ENCODE results near the gene SLC26A4.

DNA sequence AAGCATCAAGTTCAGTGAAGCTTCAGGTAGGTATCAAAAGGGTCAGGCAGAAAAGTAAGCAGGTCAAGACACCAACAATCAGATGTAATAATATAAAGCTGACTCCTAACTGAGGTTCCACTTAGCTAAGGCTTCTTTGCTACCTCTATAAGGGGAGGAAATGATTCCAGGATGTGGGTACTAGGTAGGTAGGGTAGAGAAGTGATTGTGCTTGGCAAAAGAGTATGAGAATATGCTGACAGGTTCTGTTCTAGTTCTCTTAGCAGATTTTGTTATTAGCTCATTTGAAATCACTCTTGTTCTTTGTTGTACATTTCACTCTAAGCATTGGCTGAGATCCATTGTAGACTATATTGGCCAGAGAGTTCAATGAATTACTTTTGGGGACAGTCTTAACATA is 42.6 kb downstream of the SLC26A4 start:
- TF ChIP-seq, protein P1, sequence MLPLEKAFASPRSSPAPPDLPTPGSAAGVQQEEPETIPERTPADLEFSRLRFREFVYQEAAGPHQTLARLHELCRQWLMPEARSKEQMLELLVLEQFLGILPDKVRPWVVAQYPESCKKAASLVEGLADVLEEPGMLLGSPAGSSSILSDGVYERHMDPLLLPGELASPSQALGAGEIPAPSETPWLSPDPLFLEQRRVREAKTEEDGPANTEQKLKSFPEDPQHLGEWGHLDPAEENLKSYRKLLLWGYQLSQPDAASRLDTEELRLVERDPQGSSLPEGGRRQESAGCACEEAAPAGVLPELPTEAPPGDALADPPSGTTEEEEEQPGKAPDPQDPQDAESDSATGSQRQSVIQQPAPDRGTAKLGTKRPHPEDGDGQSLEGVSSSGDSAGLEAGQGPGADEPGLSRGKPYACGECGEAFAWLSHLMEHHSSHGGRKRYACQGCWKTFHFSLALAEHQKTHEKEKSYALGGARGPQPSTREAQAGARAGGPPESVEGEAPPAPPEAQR (CRISPR knock-in tag; IDR thresholded peaks at IDR 0.05) = no peak
- TF ChIP-seq, protein P2, sequence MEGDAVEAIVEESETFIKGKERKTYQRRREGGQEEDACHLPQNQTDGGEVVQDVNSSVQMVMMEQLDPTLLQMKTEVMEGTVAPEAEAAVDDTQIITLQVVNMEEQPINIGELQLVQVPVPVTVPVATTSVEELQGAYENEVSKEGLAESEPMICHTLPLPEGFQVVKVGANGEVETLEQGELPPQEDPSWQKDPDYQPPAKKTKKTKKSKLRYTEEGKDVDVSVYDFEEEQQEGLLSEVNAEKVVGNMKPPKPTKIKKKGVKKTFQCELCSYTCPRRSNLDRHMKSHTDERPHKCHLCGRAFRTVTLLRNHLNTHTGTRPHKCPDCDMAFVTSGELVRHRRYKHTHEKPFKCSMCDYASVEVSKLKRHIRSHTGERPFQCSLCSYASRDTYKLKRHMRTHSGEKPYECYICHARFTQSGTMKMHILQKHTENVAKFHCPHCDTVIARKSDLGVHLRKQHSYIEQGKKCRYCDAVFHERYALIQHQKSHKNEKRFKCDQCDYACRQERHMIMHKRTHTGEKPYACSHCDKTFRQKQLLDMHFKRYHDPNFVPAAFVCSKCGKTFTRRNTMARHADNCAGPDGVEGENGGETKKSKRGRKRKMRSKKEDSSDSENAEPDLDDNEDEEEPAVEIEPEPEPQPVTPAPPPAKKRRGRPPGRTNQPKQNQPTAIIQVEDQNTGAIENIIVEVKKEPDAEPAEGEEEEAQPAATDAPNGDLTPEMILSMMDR (IDR thresholded peaks at IDR 0.05) = no peak
- TF ChIP-seq, protein P3, sequence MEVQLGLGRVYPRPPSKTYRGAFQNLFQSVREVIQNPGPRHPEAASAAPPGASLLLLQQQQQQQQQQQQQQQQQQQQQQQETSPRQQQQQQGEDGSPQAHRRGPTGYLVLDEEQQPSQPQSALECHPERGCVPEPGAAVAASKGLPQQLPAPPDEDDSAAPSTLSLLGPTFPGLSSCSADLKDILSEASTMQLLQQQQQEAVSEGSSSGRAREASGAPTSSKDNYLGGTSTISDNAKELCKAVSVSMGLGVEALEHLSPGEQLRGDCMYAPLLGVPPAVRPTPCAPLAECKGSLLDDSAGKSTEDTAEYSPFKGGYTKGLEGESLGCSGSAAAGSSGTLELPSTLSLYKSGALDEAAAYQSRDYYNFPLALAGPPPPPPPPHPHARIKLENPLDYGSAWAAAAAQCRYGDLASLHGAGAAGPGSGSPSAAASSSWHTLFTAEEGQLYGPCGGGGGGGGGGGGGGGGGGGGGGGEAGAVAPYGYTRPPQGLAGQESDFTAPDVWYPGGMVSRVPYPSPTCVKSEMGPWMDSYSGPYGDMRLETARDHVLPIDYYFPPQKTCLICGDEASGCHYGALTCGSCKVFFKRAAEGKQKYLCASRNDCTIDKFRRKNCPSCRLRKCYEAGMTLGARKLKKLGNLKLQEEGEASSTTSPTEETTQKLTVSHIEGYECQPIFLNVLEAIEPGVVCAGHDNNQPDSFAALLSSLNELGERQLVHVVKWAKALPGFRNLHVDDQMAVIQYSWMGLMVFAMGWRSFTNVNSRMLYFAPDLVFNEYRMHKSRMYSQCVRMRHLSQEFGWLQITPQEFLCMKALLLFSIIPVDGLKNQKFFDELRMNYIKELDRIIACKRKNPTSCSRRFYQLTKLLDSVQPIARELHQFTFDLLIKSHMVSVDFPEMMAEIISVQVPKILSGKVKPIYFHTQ (CRISPR knock-in tag; IDR thresholded peaks at IDR 0.05) = no peak
- TF ChIP-seq, protein P4, sequence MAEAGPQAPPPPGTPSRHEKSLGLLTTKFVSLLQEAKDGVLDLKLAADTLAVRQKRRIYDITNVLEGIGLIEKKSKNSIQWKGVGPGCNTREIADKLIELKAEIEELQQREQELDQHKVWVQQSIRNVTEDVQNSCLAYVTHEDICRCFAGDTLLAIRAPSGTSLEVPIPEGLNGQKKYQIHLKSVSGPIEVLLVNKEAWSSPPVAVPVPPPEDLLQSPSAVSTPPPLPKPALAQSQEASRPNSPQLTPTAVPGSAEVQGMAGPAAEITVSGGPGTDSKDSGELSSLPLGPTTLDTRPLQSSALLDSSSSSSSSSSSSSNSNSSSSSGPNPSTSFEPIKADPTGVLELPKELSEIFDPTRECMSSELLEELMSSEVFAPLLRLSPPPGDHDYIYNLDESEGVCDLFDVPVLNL (CRISPR knock-in tag; IDR thresholded peaks at IDR 0.05; ENCODE audit: borderline replicate concordance, low read depth) = no peak
- no peak for TF ChIP-seq IRF2 (CRISPR knock-in tag; IDR thresholded peaks at IDR 0.05; ENCODE audit: borderline replicate concordance, low read depth)
- TF ChIP-seq ZNF138 (CRISPR knock-in tag; conservative IDR thresholded peaks at IDR 0.05) = no peak
- TF ChIP-seq TEAD4 (CRISPR knock-in tag; IDR thresholded peaks at IDR 0.05) = no peak
- no peak for TF ChIP-seq CREM (CRISPR knock-in tag; IDR thresholded peaks at IDR 0.05)
- TF ChIP-seq FOXJ3 (CRISPR knock-in tag; IDR thresholded peaks at IDR 0.05; ENCODE audit: borderline replicate concordance) = no peak

Data from WTC11 (cell line).